ENCODE data around the gene BTN1A1. TPM values are rescaled to one million over a fixed set of nuclear protein-coding genes. Genes with fewer than 3 reads are reported as not detected.

BTN1A1 gene
- total and polyA plus RNA-seq, 9 of the 15 experiments (the other 6 are each of a cell fraction or from before 2014, with no cell fraction given) = 0.01 to 0.15 (median 0.06) TPM; not detected in 4

DNA sequence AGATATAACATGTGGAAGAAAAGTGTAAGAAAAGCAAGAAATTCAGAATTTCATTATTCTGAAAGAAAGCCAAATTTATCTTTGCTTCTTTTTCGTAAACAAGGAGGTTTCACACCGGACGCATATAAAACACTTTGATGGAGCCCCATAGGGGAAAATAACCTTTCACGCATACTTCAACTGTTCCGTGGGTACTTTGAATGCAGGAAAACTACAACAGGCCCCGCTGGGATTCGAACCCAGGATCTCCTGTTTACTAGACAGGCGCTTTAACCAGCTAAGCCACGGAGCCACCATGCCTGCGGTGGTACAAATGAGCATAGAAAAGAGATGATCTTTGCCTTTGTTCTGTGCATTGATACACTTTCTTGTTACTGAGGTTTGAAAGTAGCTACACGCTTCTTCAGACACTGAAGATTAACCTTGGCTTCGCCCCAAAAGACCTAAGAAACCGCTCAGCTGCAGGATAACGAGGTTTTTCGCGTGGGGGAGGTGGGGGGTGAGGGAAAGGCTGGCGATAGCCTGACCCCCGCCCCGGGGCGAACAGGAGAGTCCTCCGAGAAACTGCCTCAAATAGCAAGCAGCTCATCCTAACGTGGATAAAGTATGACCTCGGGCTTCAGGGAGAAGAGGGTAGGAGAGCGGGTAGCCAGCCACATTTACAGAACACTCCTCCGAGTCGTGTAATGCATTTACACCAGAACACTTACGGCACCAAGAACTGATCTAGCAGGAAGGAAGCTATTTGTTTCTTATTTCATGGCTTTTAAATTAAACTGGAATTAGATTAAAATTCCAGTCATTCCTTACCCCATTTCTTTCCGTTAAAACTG, 32.8 kb downstream of the BTN1A1 start (continued):
- TF ChIP-seq, protein P1, sequence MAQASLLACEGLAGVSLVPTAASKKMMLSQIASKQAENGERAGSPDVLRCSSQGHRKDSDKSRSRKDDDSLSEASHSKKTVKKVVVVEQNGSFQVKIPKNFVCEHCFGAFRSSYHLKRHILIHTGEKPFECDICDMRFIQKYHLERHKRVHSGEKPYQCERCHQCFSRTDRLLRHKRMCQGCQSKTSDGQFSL (CRISPR knock-in tag; IDR thresholded peaks at IDR 0.05) = no peak
- TF ChIP-seq, protein P1 (tag; IDR thresholded peaks at IDR 0.05) = no peak
- TF ChIP-seq IFI16 (CRISPR knock-in tag; IDR thresholded peaks at IDR 0.05) (peak; percentile 49; the same call in 1 of the 2 replicates), RHOXF2B (CRISPR knock-in tag; conservative IDR thresholded peaks at IDR 0.05) (no peak), SIRT6 (IDR thresholded peaks at IDR 0.05; ENCODE audit: low read depth, low read length) (no peak), MCM5 (IDR thresholded peaks at IDR 0.05; ENCODE audit: low read depth) (no peak), ZNF695 (CRISPR knock-in tag; IDR thresholded peaks at IDR 0.05) (no peak; the same call in 1 of the 2 replicates), NR2F6 (CRISPR knock-in tag; IDR thresholded peaks at IDR 0.05) (no peak), KLF10 (CRISPR knock-in tag; IDR thresholded peaks at IDR 0.05) (no peak), ZNF175 (CRISPR knock-in tag; IDR thresholded peaks at IDR 0.05; ENCODE audit: low read depth) (no peak), ILK (tag; IDR thresholded peaks at IDR 0.05; ENCODE audit: borderline replicate concordance, low read depth) (no peak), ZNF445 (CRISPR knock-in tag; IDR thresholded peaks at IDR 0.05; ENCODE audit: low read depth) (no peak), HDAC6 (IDR thresholded peaks at IDR 0.05; ENCODE audit: low read depth, low read length) (peak; percentile 73; the same call in 1 of the 2 replicates)
- TF ChIP-seq, protein P2, sequence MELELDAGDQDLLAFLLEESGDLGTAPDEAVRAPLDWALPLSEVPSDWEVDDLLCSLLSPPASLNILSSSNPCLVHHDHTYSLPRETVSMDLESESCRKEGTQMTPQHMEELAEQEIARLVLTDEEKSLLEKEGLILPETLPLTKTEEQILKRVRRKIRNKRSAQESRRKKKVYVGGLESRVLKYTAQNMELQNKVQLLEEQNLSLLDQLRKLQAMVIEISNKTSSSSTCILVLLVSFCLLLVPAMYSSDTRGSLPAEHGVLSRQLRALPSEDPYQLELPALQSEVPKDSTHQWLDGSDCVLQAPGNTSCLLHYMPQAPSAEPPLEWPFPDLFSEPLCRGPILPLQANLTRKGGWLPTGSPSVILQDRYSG (tag; conservative IDR thresholded peaks at IDR 0.05; ENCODE audit: low read depth) = no peak
- TF ChIP-seq, protein P3, sequence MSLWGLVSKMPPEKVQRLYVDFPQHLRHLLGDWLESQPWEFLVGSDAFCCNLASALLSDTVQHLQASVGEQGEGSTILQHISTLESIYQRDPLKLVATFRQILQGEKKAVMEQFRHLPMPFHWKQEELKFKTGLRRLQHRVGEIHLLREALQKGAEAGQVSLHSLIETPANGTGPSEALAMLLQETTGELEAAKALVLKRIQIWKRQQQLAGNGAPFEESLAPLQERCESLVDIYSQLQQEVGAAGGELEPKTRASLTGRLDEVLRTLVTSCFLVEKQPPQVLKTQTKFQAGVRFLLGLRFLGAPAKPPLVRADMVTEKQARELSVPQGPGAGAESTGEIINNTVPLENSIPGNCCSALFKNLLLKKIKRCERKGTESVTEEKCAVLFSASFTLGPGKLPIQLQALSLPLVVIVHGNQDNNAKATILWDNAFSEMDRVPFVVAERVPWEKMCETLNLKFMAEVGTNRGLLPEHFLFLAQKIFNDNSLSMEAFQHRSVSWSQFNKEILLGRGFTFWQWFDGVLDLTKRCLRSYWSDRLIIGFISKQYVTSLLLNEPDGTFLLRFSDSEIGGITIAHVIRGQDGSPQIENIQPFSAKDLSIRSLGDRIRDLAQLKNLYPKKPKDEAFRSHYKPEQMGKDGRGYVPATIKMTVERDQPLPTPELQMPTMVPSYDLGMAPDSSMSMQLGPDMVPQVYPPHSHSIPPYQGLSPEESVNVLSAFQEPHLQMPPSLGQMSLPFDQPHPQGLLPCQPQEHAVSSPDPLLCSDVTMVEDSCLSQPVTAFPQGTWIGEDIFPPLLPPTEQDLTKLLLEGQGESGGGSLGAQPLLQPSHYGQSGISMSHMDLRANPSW (CRISPR knock-in tag; IDR thresholded peaks at IDR 0.05) = no peak
- TF ChIP-seq, protein P4, sequence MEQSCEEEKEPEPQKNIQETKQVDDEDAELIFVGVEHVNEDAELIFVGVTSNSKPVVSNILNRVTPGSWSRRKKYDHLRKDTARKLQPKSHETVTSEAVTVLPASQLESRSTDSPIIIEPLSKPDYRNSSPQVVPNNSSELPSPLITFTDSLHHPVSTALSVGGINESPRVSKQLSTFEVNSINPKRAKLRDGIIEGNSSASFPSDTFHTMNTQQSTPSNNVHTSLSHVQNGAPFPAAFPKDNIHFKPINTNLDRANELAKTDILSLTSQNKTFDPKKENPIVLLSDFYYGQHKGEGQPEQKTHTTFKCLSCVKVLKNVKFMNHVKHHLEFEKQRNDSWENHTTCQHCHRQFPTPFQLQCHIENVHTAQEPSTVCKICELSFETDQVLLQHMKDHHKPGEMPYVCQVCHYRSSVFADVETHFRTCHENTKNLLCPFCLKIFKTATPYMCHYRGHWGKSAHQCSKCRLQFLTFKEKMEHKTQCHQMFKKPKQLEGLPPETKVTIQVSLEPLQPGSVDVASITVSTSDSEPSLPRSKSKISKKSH (CRISPR knock-in tag; IDR thresholded peaks at IDR 0.05) = no peak
